RPMI8226 (cell line): Measurements from ENCODE around the gene ATP8B1.
"Not testable (repeated sequence)": the region's sequence is repeated elsewhere in the genome, so short reads cannot be mapped to it uniquely, and the experiment has no call there.

Experiments used
- DNase-seq: peaks from one replicate; pipeline ENCODE4 v3.0.0-alpha.2; 2015

Gene ATP8B1

DNA sequence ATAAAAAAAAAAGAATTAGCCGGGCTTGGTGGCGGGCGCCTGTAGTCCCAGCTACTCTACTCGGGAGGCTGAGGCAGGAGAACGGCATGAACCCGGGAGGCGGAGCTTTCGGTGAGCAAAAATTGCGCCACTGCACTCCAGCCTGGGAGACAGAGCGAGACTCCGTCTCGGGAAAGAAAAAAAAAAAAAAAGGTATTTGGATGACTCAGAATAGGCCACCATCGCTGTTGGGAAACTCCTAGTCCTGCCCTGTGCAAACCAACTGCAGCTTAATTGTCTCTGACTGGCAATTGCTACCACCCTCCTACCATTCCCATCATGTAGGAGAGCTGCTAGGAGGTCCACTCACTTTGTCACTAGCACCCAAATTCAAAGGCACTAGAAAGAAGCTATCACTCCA, 43.5 kb downstream of the ATP8B1 start:
- DNase-seq = no peak

DNA sequence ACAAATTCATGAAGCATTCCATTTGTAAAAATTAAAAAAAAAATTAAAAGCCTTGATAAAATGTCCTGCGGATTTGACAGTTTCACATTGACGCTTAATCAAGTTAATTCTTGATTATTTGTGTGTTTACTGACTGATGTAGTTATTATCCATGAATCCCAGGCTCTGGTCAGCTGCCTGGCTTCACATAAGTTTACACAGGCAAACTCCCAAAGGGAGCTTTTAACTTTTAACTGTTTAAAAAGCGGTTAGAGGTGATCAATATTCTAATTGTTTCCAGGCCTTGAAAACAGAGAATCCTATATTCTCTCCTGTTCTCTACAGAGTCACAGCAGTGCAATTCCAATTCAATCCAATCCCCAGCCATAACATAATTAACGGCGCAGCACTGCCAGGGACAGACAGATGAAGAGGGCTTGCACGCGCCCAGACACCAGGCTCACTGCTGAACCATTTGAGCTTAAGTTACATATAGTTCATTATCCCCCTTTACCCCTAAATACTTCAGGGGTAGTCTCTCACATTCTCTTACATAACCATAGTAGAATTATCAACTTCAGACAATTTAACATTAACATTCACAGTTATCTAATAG, 47.5 kb downstream of the ATP8B1 start:
- DNase-seq = no peak

DNA sequence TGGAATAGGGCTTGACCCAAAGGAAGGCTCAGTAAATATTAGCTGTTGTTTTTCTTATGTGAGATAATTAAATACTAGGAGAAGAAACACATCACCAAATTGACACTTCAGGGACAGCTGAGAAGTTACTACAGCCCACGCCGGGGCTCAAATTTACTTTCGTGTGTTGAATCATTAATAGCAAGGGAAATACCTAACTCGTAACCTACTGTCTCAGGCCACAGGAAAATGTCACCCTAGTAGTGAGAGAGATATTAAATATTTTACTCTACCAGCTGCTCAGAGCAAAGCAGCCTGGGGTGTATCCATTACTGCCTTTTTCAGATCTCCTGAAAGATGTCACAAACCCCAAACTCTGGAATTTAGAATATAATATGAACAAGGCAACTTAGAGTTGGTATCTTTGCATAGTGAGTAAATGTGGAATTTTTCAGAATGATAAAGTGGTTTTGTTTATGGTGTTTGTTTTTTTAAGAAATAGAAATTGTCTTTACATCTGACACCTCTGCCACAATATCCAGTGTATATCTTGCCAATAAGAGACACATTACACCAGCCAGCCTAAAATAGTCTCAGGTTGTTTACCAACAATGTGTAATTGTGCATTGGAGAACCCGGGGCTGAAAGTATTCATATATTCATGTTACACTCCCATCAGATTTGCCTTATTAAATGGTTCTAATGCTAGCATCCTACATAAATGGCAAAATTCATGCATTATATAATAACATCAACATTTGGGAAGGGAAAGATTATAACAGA, 48.4 kb downstream of the ATP8B1 start:
- DNase-seq = no peak

DNA sequence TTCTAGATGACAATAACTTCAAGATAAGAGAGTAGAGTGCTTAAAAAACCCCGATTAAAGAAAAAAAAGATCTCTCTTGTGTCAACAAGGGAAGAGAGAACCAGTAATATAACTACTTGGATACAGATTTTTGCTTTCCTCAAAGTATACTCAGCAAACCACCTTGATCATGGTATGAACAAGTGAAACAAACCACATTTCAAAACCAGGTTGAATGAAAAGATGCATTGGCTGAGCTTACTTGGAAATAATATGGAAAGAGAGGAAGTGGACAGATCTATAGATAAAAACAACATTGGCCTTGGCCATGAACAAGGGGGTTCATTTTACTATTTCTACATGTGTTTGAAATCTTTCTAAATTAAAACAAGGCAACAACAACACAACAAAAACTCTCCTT, 50.1 kb downstream of the ATP8B1 start:
- DNase-seq = no peak

DNA sequence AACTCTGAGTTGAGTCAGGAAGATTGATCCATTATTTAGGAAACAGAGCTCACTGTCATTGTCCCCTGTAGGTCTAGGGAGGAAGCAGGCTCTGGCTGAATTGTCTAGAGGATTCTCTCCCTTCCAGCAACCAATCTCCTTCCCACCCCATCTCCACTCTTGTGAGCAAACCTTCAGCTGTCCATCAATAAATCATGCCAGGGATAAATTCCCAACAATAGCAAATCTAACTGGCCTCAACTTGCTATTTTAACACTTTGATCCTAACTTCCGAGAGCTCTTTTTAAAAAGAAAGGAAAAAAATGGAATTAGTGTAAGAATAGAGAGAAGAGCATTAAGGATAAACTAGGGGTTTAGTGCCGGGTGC, 53.5 kb downstream of the ATP8B1 start:
- DNase-seq = no peak

DNA sequence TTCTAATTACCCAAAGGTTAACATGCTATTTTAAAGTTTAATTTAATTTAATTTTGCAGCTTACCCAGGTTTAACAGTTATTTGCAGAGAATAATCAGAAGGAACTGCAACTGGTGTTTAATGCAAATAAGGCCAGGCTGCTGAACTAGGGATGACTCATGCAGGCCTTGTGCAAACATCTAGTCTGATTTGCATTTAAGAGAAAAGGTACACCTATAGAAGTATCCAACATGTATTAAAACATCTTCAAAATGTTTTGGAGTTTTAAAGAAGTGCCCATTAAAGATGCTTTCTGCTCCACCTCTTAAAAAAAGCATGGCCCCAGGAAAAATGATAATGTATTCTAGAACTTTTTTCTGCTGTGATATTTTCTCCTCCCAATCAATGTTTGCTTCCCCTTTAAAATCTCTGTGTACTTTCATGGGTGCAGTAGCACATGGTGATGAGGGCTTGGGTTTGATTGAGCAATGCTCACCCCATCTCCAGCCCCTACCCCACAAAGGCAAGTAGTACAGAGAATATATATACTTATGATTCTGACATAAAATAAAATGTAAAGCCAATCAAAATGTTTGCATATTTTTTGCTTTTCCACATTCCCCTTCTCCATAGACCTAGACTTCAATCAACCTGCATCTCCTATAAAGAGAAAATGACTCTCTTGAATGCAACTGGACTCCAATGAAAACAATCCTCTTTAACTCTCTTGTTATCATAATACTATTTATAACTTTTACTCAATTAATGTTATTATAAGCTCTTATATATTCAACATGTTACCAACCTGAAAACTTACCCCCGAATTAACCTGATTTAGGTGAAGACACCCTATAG, 54.1 kb downstream of the ATP8B1 start:
- no peak for DNase-seq

DNA sequence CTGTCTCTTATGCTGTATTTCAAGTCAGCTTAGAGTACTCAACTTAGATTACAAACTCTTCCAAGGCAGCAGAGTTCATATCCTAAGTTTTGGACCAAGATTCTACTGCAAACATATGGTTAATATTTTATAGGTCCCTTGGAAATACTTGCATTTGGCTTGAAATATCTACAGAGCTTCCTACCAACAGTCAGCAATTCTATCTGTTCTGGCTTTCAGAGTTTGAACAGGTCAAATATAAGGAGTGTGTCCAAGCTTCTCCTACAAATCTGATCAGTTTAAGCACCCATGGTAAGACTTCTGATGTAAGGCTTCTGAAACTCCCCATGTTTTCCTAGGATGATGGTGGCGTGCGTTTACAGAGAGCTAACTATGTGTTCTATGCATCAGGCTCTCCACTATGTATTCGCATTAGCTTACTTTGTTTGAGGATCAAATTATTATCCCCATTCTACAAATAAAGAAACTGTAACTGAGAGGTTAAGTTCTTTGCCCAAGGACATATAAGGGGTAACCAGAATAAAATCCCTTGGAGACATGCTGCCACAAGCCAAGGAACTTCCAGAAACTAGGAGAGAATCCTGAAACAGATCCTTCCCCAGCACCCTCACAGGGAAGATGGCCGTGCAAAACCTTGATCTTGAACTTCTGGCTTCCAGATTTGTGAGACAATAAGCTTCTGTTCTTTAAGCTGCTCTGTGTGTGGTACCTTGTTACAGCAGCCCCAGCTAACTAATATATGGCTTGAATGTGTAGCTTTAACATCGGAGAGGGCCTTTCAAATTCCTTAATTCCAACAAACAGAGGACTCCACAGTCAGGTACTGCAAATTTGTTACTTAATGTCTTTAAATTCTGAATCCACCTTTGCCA, 55.1 kb downstream of the ATP8B1 start:
- DNase-seq = no peak

DNA sequence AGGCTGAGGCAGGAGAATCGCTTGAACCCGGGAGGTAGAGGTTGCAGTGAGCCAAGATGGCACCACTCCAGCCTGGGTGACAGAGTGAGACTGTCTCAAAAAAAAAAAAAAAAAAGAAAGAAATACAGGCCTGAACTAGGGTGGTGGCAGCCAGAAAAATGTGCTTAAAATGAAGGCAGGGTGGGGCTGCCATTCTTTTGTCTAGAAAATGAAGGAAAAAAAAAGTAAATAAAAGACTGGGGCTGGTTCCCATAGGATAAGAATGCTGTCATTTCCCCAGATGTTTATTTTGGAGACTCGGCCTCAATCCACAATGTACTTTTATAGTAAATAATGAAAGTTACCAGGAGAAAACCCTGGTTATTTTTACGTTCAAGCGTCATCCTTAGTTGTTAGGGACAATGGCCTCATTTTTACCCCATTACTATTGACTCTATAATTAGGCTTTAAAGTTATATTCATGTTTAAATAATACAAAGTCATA, 58.9 kb downstream of the ATP8B1 start:
- DNase-seq = no peak

DNA sequence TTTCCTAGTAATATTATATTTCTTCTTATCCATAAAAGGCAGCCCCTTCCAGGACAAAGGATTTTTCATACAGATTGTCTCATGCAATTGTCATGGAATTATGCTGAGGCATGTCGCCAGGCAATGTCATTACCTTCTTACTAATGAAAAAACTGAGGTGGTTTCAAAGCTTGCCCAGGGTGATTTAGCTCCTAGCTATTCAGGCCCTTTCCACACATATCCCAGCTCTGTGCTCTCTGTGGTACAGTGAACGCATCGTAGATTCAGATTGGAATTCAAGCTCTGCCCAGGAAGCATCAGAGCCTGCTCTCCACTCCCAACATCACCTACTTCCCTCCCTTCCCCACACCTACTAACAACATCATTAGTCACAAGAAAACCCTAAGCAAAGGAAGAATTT, 60.1 kb downstream of the ATP8B1 start:
- DNase-seq = no peak

DNA sequence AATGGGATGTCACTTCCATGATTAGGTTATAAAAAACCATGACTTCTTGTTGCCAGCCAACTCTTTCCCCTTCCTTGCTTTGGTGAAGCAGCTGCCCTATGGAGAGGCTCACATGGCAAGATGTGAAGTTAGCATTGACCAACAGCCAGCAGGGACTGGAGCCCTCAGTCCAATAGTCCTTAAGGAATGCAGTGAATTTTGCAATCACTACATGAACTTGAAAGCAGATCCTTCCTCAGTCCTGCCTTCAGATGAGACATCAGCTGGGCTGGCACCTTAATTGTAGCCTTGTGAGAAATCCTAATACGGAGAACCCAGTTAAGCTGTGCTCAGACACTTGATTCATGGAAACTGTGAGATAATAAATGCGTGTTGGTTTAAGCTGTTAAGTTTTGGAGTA, 61.8 kb downstream of the ATP8B1 start:
- DNase-seq = no peak

DNA sequence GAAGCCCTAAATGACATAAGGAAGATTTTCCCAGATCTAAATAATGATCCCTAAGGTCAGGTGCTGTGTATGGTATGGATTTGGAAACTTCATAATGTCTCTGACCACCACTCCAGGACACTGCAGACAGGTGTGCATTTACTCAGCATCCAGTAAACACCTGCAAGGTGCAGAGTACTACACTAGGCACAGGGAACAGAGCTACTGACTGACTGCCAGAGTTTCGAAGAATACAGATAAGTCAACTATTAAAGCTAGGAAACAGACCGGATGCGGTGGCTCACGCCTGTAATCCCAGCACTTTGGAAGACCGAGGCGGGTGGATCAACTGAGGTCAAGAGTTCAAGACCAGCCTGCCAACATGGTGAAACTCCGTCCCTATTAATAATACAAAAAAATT, 65.0 kb downstream of the ATP8B1 start:
- DNase-seq = no peak

DNA sequence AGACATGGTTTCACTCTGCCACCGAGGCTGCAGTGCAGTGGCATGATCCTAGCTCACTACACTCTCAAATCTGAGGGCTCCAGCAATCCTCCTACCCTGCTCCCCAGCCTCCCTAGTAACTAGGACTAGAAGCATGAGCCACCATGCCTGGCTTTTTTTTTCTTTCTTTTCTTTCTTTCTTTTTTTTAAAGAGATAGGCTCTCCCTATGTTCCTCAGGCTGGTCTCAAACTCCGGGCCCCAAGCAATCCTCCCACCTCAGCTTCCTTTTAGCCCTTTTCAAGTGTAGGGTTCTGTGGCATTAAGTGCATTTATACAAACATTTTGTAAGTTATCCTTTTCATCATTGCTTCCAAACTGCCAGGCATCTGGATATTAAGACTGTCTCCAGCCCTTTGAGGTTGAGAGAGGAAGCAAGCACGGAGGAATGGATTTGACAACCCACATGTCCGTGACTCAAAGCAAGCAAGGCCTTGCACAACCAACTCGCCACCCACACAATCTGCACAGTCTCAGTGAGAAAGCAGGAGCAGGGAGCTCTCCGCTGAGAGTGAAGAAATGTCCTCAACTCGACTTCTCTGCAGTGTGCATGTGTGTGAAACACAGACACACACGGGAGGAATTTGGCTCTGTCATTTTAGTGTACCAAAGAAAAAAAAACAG, 65.6 kb downstream of the ATP8B1 start:
- DNase-seq = no peak

DNA sequence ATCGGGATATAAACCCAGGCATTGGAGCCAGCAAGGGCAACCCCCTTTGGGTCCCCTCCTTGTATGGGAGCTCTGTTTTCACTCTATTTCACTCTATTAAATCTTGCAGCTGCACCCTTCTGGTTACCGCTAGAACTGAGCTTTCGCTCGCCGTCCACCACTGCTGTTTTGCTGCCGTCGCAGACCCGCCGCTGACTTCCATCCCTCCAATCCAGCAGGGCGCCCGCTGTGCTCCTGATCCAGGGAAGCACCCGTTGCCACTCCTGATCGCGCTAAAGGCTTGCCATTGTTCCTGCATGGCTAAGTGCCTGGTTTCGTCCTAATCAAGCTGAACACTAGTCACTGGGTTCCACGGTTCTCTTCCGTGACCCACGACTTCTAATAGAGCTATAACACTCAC, 68.1 kb downstream of the ATP8B1 start:
- DNase-seq = not testable (repeated sequence)

DNA sequence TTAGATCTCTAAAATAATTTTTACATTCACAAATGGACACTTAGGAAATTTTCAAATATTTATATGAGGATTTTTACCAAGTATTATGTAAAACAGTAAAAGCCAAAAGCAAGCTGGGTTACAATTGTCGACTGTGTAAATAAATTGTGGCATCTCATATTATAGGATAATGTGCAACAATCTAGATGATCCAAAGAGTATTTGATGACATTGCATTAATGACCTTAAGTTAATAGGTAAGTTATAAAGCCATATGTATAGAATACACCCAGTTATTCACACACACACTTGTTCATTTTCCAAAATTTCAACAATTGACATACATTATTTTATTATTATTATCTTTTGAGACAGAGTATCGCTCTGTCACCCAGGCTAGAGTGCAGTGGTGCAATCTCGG, 69.3 kb downstream of the ATP8B1 start:
- DNase-seq = no peak

DNA sequence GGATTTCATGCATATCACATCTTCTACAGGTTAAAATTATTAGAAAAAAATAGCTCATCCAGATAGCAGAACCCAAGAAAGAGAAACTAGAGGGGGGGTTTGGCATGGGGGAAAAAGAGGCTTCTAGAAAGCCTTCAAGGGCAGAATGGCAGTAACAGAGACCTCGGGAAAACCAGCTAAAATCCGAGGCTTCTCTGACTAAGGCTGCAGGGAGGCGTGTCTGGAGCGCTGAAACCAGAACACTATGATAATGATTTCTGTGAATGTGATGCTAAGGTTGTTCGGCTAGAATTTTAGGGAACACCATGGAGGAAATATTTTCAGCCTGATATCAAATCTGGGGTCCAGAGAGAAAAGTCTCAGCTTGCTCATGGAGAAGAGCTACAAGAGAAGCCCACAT, 73.0 kb downstream of the ATP8B1 start:
- DNase-seq = no peak

DNA sequence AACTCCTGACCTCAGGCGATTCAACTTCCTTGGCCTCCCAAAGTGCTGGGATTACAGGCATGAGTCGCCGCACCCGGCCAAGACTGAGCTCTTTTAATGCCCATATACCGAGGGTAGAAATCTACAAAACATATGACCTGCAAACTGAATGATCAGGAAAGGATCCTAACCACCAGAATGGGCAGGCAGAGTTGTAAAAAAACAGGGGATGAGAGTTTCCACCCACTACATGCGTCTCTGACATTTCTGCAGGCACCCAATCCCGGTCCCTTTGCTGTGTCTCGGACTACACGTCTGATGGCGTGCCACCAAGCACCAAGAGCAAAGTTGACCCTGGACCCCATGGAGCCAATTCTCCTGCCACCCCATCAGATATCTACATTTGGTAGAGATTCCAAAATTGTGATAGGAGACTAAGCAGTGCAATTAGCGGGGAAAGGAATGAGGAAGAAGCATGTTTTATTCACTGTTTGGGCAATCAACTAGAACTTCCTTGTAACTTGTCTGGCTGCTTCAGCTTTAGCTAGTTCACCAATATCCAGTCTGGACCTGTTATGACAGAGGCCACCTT, 74.1 kb downstream of the ATP8B1 start:
- DNase-seq = no peak

DNA sequence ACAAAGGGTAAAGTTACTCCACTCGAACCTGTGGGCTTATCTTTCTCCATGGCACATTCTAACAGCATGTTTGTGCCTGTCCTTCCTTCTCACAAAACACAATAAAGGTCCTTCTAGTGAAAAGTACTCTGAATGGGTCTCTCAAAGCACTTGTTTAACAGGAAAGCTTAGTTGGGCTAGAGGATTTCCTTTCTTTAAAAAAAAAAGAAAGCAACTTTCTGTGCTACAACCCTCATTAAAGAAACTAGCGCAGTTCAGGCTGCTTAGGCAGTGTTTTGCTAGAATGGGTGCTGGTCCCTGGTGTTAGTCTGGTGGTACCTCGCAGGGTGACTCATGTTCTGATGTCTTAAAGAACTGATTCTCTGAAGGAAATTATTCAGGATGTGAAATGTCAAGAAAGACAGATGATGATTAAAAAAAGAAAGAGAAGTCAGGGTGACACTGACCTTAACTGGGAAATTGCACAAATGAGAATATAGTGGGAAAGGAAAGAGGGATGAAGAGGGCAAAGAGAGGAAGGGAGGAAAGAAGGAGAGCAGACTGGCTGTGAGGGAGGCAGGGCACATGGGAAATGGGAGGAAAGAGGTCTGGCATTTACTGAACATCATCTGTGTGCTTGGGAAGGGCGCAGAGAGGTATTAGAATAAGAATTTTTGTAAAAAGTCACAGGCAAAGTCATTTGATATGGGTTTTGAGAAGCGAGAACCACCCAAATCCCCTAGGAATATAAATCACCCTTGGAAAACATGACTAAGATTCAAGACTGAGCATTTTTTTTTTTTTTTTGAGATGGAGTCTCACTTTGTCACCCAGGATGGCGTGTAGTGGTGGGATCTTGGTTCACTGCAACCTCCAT, 74.9 kb downstream of the ATP8B1 start:
- DNase-seq = no peak

DNA sequence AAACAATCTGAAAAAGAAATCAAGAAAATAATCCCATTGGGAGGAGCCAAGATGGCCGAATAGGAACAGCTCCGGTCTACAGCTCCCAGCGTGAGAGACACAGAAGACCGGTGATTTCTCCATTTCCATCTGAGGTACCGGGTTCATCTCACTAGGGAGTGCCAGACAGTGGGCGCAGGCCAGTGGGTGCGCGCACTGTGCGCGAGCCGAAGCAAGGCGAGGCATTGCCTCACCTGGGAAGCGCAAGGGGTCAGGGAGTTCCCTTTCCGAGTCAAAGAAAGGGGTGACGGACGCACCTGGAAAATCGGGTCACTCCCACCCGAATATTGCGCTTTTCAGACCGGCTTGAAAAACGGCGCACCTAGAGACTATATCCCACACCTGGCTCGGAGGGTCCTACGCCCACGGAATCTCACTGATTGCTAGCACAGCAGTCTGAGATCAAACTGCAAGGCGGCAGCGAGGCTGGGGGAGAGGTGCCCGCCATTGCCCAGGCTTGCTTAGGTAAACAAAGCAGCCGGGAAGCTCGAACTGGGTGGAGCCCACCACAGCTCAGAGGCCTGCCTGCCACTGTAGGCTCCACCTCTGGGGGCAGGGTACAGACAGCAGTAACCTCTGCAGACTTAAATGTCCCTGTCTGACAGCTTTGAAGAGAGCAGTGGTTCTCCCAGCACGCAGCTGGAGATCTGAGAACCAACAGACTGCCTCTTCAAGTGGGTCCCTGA, 83.7 kb downstream of the ATP8B1 start:
- not testable (repeated sequence) for DNase-seq

DNA sequence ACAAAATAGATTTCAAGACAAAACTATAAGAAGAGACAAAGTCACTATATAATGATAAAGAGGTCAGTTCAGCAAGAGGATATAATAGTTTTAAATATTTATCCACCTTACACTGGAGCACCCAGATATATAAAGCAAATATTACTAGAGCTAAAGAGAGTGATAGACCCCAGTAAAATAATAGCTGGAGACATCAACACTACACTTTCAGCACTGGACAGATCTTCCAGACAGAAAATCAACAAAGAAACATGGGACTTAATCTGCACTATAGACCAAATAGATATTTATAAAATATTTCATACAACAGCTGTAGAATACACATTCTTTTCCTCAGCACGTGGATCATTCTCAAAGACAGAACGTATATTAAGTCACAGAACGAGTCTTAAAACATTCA, 86.6 kb downstream of the ATP8B1 start:
- DNase-seq = no peak

DNA sequence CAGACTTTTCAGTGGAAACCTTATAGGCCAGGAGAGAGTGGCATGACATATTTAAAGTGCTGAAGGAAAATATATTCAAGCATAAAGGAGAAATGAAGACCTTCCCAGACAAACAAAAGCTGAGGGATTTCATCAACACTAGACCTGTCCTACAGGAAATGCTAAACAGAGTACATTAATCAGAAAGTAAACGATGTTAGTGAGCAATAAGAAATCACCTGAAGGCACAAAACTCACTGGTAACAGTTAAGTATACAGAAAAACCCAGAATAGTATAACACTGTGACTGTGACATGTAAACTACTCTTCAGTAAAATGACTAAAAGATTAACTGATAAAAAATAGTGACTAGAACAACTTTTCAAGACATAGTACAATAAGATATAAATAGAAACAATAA, 87.4 kb downstream of the ATP8B1 start:
- no peak for DNase-seq
